ENCODE data around the gene FHL3. TPM values are rescaled to one million over a fixed set of nuclear protein-coding genes. Genes with fewer than 3 reads are reported as not detected.

The FHL3 gene
- total and polyA plus RNA-seq, 2 of the 4 experiments (the other 2 are of a cell fraction) = 11.5 to 27.1 TPM

- H3K4me3 ChIP-seq (ENCODE audit: insufficient read depth, low read depth, low read length) = peak within 1 kb of the TSS; percentile 80
- peak within 1 kb of the TSS; percentile 83 for H3K4me2 ChIP-seq (ENCODE audit: low read depth, low read length)
- peak within 1 kb of the TSS; percentile 41 to 97 for H4K8ac ChIP-seq (ENCODE audit: low read depth in 2 of 2, low read length in 2 of 2)
- H2BK120ac ChIP-seq (ENCODE audit: low read depth, low read length) = peak within 1 kb of the TSS; percentile 52; the same call in 1 of the 2 replicates
- H3K27me3 ChIP-seq (ENCODE audit: control insufficient read depth, insufficient read depth, low read length) = no peaks in the 10 kb centered on the region
- peak within 1 kb of the TSS; percentile 93 for H3K56ac ChIP-seq (ENCODE audit: extremely low read depth, insufficient read depth, low read length)
- DNase-seq (peak; percentile 100), ATAC-seq (ENCODE audit: low read depth) (peak; percentile 93)
- ChIA-PET POLR2A (ENCODE audit: unreplicated experiment) (interaction anchor here (0.6 to 1.3 kb wide), 3 partner anchors 11 to 16 kb away, joined by 3 read pairs; no protein-coding TSS in a partner anchor), CTCF (interaction anchor here (0.6 to 1.1 kb wide), 2 partner anchors 13 to 172 kb away, joined by 3 to 4 read pairs; no protein-coding TSS in a partner anchor)
- H3K23ac ChIP-seq (ENCODE audit: low read depth, low read length) = peak within 1 kb of the TSS; percentile 88; the same call in 1 of the 2 replicates
- in situ Hi-C loops (cut with MboI; ENCODE audit: low sequenced_read_pairs) (loop anchor here (25.0 kb wide), 3 partner anchors 425 to 1550 kb away; partner anchors contain the start of genes GNL2, MRPS15 and OSCP1), intact Hi-C loops (cut with micrococcal nuclease) (no loop called here), dilution Hi-C loops (cut with HindIII; ENCODE audit: low sequenced_read_pairs, unreplicated experiment) (no loop called here)
- peak within 1 kb of the TSS; percentile 82 for H4K91ac ChIP-seq (ENCODE audit: insufficient read depth, low read depth, low read length)
- H3K4me1 ChIP-seq (ENCODE audit: control insufficient read depth, insufficient read depth, low read length) = peaks cover 4% of the 10 kb centered on the region; the same call in 1 of the 2 replicates
- H2AK9ac ChIP-seq (replicated peaks; ENCODE audit: low read depth, low read length, poor library complexity) = peak within 1 kb of the TSS; percentile 88
- H3K4ac ChIP-seq (ENCODE audit: low read depth, low read length) = peak within 1 kb of the TSS; percentile 89
- H3K36me3 ChIP-seq (ENCODE audit: control insufficient read depth, insufficient read depth, low read length) = peaks cover 4% of the 10 kb centered on the region
- H3K79me1 ChIP-seq (ENCODE audit: low read depth in 1 of 2, low read length in 2 of 2) = peaks cover 25 to 40% of the 10 kb centered on the region in 2 experiments; a peak in 3 of 4 replicates
- no peaks in the 10 kb centered on the region for H3K9me3 ChIP-seq (ENCODE audit: control insufficient read depth, insufficient read depth, low read length)
- H4K5ac ChIP-seq (ENCODE audit: low read depth, low read length) = peak within 1 kb of the TSS; percentile 87
- BruUV-seq (replicated peaks) = no TSS peak
- TF ChIP-seq MAZ (IDR thresholded peaks at IDR 0.05; ENCODE audit: borderline replicate concordance, low read depth, low read length) = peak; percentile 35; the same call in 1 of the 2 replicates
- TF ChIP-seq FOS (IDR thresholded peaks at IDR 0.05; ENCODE audit: low read depth, low read length) = no peak; the same call in 1 of the 2 replicates
- TF ChIP-seq MAFK (IDR thresholded peaks at IDR 0.05; ENCODE audit: low read depth, low read length) = no peak
- peak; percentile 90; the same call in 1 of the 2 replicates for TF ChIP-seq MXI1 (IDR thresholded peaks at IDR 0.05; ENCODE audit: borderline replicate concordance, low read depth, low read length)
- no peak for TF ChIP-seq ELK1 (IDR thresholded peaks at IDR 0.05; ENCODE audit: borderline replicate concordance, low read depth, low read length)
- TF ChIP-seq SMC3 (IDR thresholded peaks at IDR 0.05; ENCODE audit: low read depth, low read length) = no peak
- TF ChIP-seq POLR2A (IDR thresholded peaks at IDR 0.05; ENCODE audit: low read depth, low read length) = peak; percentile 92
- TF ChIP-seq CHD1 (IDR thresholded peaks at IDR 0.05; ENCODE audit: low read depth, low read length) = no peak
- TF ChIP-seq USF2 (IDR thresholded peaks at IDR 0.05; ENCODE audit: low read depth, low read length) = peak; percentile 96
- TF ChIP-seq RCOR1 (IDR thresholded peaks at IDR 0.05; ENCODE audit: insufficient replicate concordance, low read length) = no peak
- peak; percentile 94 for TF ChIP-seq BHLHE40 (IDR thresholded peaks at IDR 0.05; ENCODE audit: low read depth, low read length)
- TF ChIP-seq CEBPB (IDR thresholded peaks at IDR 0.05; ENCODE audit: low read depth, low read length) = peak; percentile 55
- TF ChIP-seq RAD21 (IDR thresholded peaks at IDR 0.05; ENCODE audit: low read length) = no peak
- 0 out of 2 replicates have a peak, but pooled peaks cover 2% of the 10 kb centered on the region for H3K9me1 ChIP-seq (ENCODE audit: insufficient read depth, low read length)
- peak within 1 kb of the TSS; percentile 95 for H3K27ac ChIP-seq (ENCODE audit: insufficient read depth, low read length)
- 0% methylated on average over 24 of the region's 49 CpGs; no CpG with 5 or more reads in 1 of the 2 experiments for WGBS, 2 experiments (ENCODE audit: extremely low coverage in 2 of 2, insufficient read length in 1 of 2)
- no peak within 1 kb of the TSS; the same call in 2 of the 3 replicates for H2BK15ac ChIP-seq (ENCODE audit: low read depth, low read length)
- H4K20me1 ChIP-seq (ENCODE audit: insufficient read depth, low read length) = 0 out of 2 replicates have a peak, but pooled peaks cover 15% of the 10 kb centered on the region
- H3K18ac ChIP-seq (ENCODE audit: low read depth, low read length) = peak within 1 kb of the TSS; percentile 77
- H3K9ac ChIP-seq (ENCODE audit: low read depth, low read length) = peak within 1 kb of the TSS; percentile 94
- peak within 1 kb of the TSS; percentile 89 for H2BK5ac ChIP-seq (ENCODE audit: low read depth, low read length, poor library complexity, severe bottlenecking)
- peak within 1 kb of the TSS; percentile 97 for H2AFZ ChIP-seq (replicated peaks; ENCODE audit: low read length, poor library complexity)
- H2BK20ac ChIP-seq (ENCODE audit: low read depth, low read length) = no peak within 1 kb of the TSS
- H3K14ac ChIP-seq (replicated peaks; ENCODE audit: low read depth, low read length) = peak within 1 kb of the TSS; percentile 93
- peak within 1 kb of the TSS; percentile 79 for H2AK5ac ChIP-seq (ENCODE audit: low read depth, low read length)
Measured at GRCh38 chr1:38012363-38013226, 7.3 kb upstream of the FHL3 start, which contains the start of gene UTP11. Gene UTP11 (plus strand): TSS chr1:38012734. CDS start chr1:38012803, 69 bp downstream.

Data from IMR-90 (cell line).